ENCODE results near the gene LDHD.

GRCh38 chr16:75093598-75094540, 22.7 kb downstream of the LDHD start:
- TF ChIP-seq CTCF (IDR thresholded peaks at IDR 0.05 in 4 of 5, conservative IDR thresholded peaks at IDR 0.05 in 1 of 5), result no peak
- no peak for TF ChIP-seq POLR2A (IDR thresholded peaks at IDR 0.05)

Data from gastrocnemius medialis (tissue), 4 donors.